Keratinocyte (primary cell): ENCODE measurements around the gene TTC33.

Experiments used
- CTCF ChIP-seq, 3 experiments: IDR thresholded peaks in 1 of 3; conservative IDR thresholded peaks in 1 of 3; optimal IDR thresholded peaks in 1 of 3; 2 replicates in 2 of 3; 3 replicates in 1 of 3; pipeline versions ENCODE3 to v1.5.1; 2011; ENCODE audit warnings: low read length in 3 of 3, mild to moderate bottlenecking in 3 of 3, moderate library complexity in 2 of 3, control low read depth in 1 of 3, inconsistent platforms in 1 of 3; ENCODE audit not compliant: insufficient read depth in 2 of 3; ENCODE audit errors: extremely low read depth in 1 of 3
- EZH2 ChIP-seq: IDR thresholded peaks from one replicate; pipeline ENCODE4 v1.6.1; 2012; ENCODE audit warnings: inconsistent platforms, mild to moderate bottlenecking, low read length, moderate library complexity

- TF ChIP-seq CTCF (optimal IDR thresholded peaks at IDR 0.05 in 1 of 3, IDR thresholded peaks at IDR 0.05 in 1 of 3, conservative IDR thresholded peaks at IDR 0.05 in 1 of 3; ENCODE audit: extremely low read depth in 1 of 3, insufficient read depth in 2 of 3, low read length in 3 of 3) (no peak), EZH2 (no peak)
These were observed 70.6 kb downstream of the TTC33 start for GRCh38 chr5:40685193-40685592.
